ENCODE results near the gene FRMD4A. TPM values are rescaled to one million over a fixed set of nuclear protein-coding genes. Genes with fewer than 3 reads are reported as not detected.

FRMD4A gene
- 33.3 TPM for total RNA-seq

GRCh38 chr10:14330388-14331061 lies at the start of gene FRMD4A:
Gene FRMD4A, minus strand, starts transcription at chr10:14330924.
- no peak for DNase-seq

GRCh38 chr10:14379556-14380280 lies 49.0 kb upstream of the FRMD4A start:
- no peak for DNase-seq

- no peak for DNase-seq
Measured at GRCh38 chr10:14378387-14378960, 47.8 kb upstream of the FRMD4A start.

GRCh38 chr10:14377591-14378175 lies 47.0 kb upstream of the FRMD4A start:
- DNase-seq = no peak

- no peak for DNase-seq
Measured at GRCh38 chr10:14374745-14375445, 44.2 kb upstream of the FRMD4A start.

GRCh38 chr10:14372606-14373005 lies 41.9 kb upstream of the FRMD4A start:
- no peak for DNase-seq

GRCh38 chr10:14371581-14371980 lies 40.9 kb upstream of the FRMD4A start:
- DNase-seq = peak; percentile 27

- DNase-seq = no peak
Measured at GRCh38 chr10:14370894-14371293, 40.2 kb upstream of the FRMD4A start.

GRCh38 chr10:14369906-14370305 lies 39.2 kb upstream of the FRMD4A start:
- DNase-seq = no peak

GRCh38 chr10:14366760-14367159 lies 36.0 kb upstream of the FRMD4A start:
- no peak for DNase-seq

GRCh38 chr10:14365266-14365665 lies 34.5 kb upstream of the FRMD4A start:
- no peak for DNase-seq

- no peak for DNase-seq
Measured at GRCh38 chr10:14362104-14362503, 31.4 kb upstream of the FRMD4A start.

GRCh38 chr10:14360961-14361360 lies 30.2 kb upstream of the FRMD4A start:
- DNase-seq = no peak

- DNase-seq = no peak
Measured at GRCh38 chr10:14360515-14360914, 29.8 kb upstream of the FRMD4A start.

GRCh38 chr10:14358886-14359573 lies 28.3 kb upstream of the FRMD4A start:
- no peak for DNase-seq

- DNase-seq = no peak
Measured at GRCh38 chr10:14356921-14357320, 26.2 kb upstream of the FRMD4A start.

GRCh38 chr10:14355750-14356149 lies 25.0 kb upstream of the FRMD4A start:
- DNase-seq = no peak

- DNase-seq = no peak
Measured at GRCh38 chr10:14353291-14353913, 22.7 kb upstream of the FRMD4A start.

GRCh38 chr10:14350006-14350405 lies 19.3 kb upstream of the FRMD4A start:
- no peak for DNase-seq

GRCh38 chr10:14349081-14349480 lies 18.4 kb upstream of the FRMD4A start:
- no peak for DNase-seq

GRCh38 chr10:14345262-14345661 lies 14.5 kb upstream of the FRMD4A start:
- DNase-seq = no peak

Measured in skin of body (tissue), 2 donors.